HL-60/S4 treated with phorbol 12-myristate 13-acetate at 8.2 ng/mL for 4 days and 3 days (cell line): Measurements from ENCODE around the gene GNA14.
"Not testable (repeated sequence)": the region's sequence is repeated elsewhere in the genome, so short reads cannot be mapped to it uniquely, and the experiment has no call there.

Source experiments
- in situ Hi-C: fragments of 300-500 bp; cut with MboI; formaldehyde crosslinking; loops from 2 replicates; pipeline ENCODE4 v1.15.0; 2022; ENCODE audit warnings: low sequenced_read_pairs

GNA14 gene

DNA sequence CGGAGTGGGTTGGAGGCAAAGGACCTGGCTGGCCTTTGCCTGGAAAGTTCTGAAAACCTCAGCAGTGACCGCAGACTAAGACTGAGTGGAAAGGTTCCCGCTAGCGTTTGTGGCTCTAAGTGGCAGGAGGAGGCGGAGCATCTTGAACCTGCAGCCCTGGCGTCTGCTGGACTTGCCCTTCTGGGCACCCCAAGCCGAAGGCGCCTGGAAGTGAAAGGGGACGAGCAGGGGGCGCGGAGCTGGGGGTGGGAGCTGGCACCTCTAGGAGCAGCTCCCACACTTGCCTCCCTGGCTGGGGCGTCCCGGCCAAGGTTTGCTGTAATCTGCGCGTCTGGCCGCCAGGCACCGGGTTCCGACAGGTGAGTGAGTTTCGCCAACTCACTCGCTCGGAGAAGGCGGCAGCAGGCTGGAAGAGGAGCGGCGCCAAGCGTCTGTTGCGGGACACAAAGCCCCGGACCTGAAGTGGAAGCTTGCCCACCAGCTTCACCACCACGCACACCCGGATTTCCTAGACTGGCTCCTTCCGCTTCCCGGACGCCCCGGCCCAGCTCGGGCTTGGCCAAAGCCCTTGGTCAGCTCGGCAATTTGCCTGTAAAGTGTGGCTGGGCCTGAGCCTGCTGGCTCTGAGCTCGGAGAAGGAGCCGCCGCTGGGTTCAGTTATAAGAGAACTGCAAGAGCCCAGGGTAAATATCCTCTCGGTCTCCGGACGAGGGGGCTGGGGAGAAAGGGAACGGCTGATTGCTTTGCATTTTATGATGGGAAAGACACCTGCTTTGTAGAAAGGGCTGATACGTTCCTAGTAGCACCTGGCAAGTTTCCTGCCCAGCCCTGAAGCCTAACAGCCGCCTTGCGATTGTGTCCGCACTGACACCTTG is at the start of gene GNA14:
Gene GNA14, minus strand, starts transcription at position 89 of the 875 bp plus-strand sequence. CDS start 529 bp downstream, outside the sequence.
- in situ Hi-C loops: no loop called here

DNA sequence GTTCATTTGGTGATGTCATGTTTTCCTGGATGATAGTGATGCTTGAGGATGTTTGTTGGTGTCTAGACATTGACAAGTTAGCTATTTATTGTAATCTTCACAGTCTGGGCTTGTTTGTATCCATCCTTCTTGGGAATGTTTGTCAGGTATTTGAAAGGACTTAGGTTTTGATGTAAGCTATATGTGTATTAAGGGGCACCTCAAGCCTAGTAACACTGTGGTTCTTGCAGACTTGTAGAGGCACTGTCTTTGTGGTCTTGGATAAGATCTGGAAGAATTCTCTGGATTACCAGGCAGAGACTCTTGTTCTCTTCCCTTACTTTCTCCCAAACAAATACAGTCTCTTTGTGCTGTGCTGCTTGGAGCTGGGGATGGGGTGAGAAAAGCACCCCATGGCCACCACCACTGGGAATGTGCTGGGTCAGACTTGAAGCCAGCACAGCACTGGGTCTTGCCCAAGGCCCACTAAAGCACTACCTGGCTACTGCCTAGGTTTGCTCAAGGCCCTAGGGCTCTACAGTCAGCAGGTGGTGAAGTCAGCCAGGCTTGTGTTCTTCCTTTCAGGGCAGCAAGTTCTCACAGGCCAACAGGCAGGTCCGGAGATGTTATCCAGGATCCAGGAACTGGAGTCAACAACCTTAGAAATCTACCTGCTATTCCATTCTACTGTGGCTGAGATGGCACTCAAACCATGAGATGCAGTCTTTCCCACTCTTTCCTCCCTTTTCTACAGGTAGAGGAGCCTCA is 49.3 kb upstream of the GNA14 start:
- in situ Hi-C loops: no loop called here

DNA sequence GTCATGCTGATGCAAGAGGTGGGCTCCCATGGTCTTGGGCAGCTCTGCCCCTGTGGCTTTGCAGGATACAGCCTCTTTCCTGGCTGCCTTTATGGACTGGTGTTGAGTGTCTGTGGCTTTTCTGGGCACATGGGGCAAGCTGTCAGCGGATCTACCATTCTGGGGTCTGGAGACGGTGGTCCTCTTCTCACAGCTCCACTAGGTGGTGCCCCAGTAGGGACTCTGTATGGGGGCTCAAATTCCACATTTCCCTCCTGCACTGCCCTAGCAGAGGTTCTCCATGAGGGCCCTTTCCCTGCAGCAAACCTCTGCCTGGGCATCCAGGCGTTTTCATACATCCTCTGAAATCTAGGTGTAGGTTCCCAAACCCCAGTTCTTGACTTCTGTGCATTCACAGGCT is 42.6 kb upstream of the GNA14 start:
- in situ Hi-C loops: not testable (repeated sequence)

DNA sequence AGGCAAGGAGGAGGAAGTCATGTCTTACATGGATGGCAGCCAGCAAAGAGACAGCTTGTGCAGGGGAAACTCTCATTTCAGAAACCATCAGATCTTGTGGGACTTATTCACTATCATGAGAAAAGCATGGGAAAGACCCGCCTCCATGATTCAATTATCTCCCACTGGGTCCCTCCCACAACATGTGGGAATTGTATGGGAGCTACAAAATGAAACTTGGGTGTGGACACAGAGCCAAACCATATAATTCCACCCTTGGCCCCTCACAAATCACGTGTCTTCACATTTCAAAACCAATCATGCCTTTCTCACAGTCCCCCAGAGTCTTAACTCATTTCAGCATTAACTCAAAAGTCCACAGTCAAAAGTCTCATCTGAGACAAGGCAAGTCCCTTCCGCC is 42.0 kb upstream of the GNA14 start:
- in situ Hi-C loops: not testable (repeated sequence)

DNA sequence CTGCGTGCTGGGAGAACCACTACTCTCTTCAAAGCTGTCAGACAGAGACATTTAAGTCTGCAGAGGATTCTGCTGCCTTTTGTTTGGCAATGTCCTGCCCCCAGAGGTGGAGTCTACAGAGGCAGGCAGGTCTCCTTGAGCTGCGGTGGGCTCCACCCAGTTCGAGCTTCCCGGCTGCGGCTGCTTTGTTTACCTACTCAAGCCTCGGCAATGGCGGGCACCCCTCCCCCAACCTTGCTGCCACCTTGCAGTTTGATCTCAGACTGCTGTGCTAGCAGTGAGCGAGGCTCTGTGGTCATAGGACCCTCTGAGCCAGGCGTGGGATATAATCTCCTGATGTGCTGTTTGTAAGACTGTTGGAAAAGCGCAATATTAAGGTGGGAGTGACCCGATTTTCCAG is 39.6 kb upstream of the GNA14 start:
- in situ Hi-C loops: not testable (repeated sequence)

DNA sequence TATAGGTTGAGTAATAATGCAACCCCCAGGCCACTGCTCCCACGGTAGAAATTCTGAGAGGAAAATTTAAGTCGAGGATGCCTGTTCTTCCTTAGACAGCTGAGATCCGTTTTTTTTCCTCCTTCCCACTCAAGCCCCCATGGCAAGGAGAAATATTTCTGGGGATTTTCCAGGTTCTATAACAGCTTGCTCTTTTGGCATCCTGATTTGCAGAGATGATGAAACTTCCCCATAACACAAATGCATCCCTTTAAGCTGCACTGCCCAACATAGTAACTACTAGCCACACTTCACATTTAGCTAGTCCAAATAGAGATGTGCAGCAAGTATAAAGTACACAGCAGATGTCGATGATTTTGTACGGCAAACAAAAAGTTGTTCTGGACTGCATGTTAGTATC is 32.5 kb upstream of the GNA14 start:
- in situ Hi-C loops: no loop called here

DNA sequence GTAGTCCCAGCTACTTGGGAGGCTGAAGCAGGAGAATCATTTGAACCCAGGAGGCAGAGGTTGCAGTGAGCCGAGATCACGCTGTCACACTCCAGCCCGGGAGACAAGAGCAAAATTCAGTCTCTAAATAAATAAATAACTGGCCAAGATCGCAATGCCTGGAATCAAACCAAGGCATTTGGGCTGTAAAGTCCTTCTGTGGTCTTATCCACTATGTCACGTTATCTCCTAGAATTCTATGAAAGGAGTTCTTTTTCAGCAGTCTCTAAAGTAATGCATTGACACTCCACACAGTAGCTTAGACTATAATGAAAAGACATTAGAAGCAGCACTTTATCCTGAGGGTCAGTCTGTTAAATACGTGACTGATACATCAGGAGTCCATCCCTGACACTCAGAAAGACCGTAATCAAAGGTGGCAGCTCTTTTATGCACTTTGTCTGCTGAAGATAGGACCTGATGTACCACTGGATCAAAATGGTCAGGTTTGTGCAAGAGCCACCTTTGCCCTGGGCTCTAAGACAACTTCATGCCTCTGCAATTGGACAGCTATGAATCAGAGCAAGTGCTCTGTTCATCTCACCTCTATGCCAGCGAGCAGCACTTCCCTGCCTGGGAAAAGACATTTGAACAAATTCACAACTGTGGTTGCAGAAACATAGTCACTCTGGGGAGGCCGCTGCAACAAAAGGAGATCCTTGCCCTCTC is 31.7 kb upstream of the GNA14 start:
- in situ Hi-C loops: no loop called here

DNA sequence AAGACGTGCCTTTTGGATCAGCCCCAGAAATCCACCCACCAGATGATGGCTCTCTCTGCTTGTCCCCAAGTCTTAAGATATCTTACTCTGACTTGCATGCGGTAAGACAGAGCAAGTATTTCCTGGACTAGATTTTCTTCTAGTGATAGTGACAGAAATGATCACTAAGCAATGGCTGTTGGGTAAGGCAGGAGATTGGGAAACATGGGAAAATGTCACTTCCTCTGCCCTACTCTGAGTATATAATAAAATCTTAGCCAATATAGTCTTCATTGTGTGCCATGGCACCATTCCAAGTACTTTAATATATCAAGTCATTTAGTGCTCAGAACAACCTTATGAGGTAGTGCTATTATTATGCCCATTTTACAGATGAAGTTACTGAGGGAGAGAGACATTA is 31.0 kb upstream of the GNA14 start:
- in situ Hi-C loops: no loop called here

DNA sequence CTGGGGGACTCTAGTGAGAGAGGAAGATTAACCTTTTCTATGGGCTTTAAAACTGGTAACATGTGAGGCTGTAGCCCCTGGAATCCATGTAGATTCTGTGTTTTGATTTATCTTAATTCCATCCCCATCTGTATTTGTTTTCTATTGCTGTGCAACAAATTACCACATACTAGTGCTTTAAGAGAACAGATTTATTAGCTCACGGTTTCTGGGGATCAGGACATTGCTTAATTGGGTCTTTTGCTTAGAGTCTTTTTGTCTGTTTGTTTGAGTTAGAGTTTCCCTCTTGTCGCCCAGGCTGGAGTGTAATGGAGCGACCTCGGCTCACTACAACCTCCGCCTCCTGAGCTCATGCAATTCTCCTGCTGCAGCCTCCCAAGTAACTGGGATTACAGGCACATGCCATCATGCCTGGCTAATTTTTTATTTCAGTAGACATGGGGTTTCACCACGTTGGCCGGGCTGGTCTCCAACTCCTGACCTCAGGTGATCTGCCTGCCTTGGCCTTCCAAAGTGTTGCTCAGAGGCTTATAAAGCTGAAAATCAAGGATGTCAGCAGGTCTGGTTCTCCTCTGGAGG is 29.9 kb upstream of the GNA14 start:
- in situ Hi-C loops: no loop called here

DNA sequence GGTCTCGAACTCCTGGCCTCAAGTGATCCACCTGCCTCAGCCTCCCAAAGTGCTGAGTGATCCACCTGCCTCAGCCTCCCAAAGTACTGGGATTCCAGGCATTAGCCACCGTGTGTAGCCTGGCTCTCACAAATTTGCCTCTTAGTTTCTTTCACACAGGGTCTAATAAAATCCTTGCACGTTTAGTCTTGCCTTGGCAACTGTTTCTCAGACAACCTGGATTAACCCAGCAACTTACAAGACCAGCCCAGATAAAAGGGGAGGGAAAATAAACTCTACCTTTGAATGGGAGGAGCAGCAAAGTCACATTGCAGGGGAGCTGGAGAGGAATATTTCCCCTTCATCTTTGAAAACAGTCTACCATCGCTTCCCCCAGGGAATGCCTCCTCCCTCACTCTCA is 29.3 kb upstream of the GNA14 start:
- in situ Hi-C loops: no loop called here

DNA sequence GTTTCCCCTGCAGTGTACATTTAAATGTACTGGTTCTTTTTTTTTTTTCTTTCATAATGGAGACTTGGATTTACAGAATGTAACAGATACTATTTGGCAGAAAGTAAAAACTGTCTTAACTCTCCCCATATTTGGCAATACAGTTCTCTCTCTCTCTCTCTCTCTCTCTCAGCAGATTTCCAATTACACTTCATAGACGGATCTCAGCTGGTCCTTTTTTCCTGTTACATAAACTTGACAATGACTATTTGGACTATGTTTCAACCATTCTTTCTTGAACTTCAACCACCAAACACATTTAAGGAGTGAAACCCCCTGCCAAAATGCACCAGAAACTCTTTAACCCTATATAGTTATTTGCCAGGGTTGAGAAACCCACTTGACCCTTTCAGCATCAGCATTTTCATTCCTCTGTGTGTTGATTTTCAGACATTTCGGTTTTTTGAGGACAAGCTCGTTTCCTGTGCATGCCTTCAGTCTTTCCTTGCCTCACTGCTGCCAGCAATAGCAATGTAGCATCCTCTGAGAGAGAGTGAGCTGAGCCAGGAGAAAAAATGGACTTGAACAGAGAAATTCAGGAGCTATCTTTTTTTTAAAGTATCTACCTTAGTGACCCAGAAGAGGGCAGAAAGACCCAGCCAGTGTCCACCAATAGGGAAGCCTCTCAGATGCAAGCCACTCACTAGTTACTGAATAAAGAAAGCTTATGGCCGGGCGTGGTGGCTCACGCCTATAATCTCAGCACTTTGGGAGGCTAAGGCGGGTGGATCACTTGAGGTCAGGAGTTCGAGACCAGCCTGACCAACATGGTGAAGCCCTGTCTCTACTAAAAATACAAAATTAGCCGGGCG is 26.0 kb upstream of the GNA14 start:
- in situ Hi-C loops: no loop called here

DNA sequence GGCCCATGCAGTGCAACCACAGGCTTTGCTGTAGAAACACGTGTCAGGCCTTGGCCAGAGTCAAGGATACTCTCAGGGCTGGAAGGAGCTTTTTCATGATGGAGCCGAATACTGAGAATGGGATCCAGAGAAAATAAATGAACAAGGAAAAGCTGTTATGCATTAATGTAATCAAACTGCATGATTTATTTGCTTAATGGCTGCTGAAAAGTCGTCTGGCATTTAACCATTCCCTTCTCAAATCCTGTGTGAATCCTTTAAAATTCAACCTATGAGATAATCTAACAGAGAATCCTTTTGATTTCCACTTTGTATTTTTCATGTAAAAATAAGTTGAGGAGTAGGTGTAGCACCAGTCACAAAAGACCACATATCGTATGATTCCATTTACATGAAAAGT is 24.1 kb upstream of the GNA14 start:
- in situ Hi-C loops: no loop called here

DNA sequence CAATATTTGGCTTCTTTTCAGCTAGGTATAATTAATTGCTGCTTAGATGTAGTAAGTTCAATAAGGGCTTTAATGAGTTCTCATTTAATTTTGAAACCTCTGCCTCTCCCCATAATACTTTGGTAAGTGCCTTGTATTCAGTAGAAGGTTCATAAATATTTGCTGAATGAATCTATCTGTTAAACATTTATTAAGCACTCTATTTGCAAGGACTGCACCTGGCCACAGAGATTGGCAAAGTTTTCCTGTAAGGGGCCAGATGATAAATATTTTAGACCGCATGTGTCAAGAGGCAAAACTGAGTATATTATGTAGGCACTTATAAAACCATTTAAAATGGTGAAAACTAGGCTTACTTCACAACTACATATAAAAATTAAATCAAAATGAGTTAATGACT is 19.0 kb upstream of the GNA14 start:
- in situ Hi-C loops: no loop called here

DNA sequence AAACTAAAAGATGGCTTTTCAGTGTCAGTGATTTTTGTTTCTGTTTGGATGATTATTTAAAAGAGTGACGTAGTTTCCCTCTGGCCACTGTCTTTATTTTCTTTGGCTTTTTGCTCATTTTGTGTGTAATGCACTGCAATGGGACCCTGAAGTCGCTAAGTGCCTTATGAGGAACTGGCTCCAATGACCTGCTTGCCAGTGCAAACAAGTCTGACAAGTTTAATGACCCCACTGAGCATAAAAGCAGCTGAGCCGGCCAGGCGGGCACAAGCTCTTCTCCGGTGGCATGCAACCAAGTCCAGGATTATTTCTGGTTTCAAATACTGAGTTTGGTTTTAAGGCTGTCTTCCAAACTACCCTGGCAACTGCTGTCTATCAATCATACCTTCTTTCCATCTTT is 15.6 kb upstream of the GNA14 start:
- in situ Hi-C loops: no loop called here

DNA sequence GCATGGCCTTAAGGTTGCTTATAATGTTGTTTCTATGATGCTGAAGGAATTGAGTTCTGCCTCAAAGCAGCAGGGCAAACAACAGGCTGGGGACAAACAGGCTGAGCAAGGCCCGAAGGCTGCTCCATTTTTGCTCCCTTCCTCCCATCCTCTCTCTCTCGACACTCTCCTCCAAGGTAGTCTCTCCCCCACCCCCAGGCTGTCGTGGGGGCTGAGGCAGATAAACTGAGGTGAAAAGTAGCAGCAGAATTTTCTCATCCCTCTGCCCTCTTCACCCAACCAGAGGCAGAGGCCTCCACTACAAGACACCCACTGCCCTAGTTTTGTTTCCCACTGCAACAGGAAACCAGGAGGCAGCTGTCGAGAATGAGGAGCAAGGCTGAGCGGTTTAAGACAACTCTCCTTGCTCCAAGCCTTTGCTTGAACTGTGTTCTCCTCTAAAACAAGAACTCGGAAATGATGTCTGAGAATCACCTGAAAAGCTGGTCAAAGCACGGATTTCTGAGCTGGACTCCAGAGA is 13.5 kb upstream of the GNA14 start:
- in situ Hi-C loops: no loop called here

DNA sequence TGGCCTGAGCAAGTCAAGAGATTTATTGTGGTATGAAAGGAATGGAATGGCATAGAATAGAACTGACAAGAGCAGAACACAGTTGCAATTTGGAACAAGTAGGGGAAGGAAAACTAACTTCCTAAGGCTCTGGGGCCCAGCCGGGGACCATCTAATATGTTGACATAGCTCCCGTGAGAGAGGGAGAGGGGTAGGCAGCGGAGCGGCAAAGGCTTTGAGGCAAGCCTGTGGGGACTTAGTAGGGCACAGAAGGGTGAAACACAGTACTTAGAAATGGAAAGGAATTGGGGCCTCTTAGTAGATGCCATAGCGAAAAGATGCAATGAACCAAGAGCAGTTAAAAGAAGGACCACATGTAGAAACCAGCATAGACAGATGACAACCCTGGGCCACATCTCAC is 11.8 kb upstream of the GNA14 start:
- in situ Hi-C loops: no loop called here

DNA sequence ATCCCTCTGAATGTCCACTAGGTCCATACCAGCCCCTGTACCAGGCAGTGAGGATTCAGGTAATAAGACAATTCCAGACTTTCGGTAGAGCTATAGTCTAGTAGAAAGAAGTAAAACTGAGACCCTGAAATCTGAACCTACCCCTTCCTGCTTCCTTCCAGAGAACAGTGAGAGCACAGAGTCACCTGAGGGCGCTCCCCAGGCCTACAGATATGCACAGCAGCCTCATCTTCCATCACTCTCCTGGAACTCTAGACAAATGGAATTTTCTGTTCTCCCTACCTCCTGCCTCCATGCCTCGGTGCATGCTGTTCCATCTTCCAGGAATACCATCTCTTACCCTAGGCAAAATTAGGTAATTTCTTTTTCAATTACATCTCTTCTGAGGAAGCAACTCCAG is 3.1 kb upstream of the GNA14 start:
- in situ Hi-C loops: no loop called here

DNA sequence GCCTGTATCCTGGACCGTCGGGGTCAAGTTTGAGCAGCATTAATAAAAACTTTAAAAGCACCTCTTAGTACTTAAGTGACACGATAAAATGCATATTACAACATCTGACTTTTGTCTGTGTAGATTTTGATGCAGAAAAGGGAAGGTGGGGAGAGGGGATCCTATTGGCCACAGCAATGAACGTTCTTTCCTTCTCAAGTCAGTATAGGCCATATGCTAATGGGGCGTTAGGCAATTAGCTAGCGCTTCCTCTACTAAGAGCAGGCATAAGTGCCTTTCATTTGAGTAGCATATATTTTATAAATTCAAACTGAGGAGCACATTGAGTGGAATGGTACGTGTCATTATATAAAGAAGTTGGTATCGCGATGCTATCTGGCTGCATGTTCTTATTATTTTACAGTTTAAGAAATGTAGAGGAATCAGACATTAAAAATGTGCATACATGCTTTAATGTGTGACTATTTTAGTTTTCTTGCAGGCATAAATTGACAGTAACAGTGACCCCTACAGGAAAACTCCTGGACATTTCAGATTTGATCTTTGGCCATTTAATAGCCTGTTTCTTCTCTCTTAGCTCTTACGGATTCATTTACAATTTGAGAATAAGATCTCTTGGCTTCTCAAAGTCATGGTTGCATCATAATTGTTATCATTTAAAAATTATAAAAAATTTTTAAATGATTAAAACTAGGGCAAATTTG is 1.1 kb upstream of the GNA14 start:
- in situ Hi-C loops: no loop called here
